PC-9 (cell line): ENCODE data around the gene ACVR1. TPM values are rescaled to one million over a fixed set of nuclear protein-coding genes. Genes with fewer than 3 reads are reported as not detected.

Experiments used
- BruUV-seq: library from RNA; stranded (reverse); fragments of 400-500 nt; replicated peaks from 2 replicates; lab custom pipeline; 2021; lab: Mats Ljungman, UMichigan
- CTCF ChIA-PET: fragments of 300-600 bp; sonication (Branson Sonifier 250); formaldehyde crosslinking; loops from one replicate; lab custom pipeline; 2022; ENCODE audit warnings: antibody characterized with exemption; lab: Charles Lee
- POLR2A ChIA-PET: fragments of 300-600 bp; sonication (Branson Sonifier 250); formaldehyde crosslinking; loops from one replicate; lab custom pipeline; 2022; ENCODE audit warnings: antibody characterized with exemption; ENCODE audit not compliant: unreplicated experiment; lab: Charles Lee
- DNase-seq, 2 experiments: peaks; one replicate each; pipeline versions ENCODE4 v3.0.0 to v3.0.0-alpha.2; 2015 to 2022; ENCODE audit warnings: mixed read lengths in 1 of 2
- H2AFZ ChIP-seq: fragments of 200-600 bp; sonication (generic); 2 replicates; pipeline ENCODE4 v1.8.1; 2017; ENCODE audit warnings: antibody characterized with exemption
- H3F3A ChIP-seq: fragments of 200-600 bp; sonication (generic); 2 replicates; pipeline ENCODE4 v1.8.1; 2017; ENCODE audit warnings: antibody characterized with exemption, mild to moderate bottlenecking, low read depth; ENCODE audit not compliant: insufficient read depth
- H3K27ac ChIP-seq: fragments of 200-600 bp; sonication (generic); 2 replicates; pipeline ENCODE4 v1.6.1; 2016; ENCODE audit warnings: mixed run types
- H3K27me3 ChIP-seq: fragments of 200-600 bp; sonication (generic); 2 replicates; pipeline ENCODE4 v1.6.1; 2016; ENCODE audit warnings: low read depth, mixed run types; ENCODE audit not compliant: insufficient read depth
- H3K36me3 ChIP-seq: fragments of 200-600 bp; sonication (generic); 2 replicates; pipeline ENCODE4 v1.6.1; 2016; ENCODE audit warnings: low read depth, mixed run types
- H3K4me1 ChIP-seq: fragments of 200-600 bp; sonication (generic); replicated peaks from 2 replicates; pipeline ENCODE4 v1.6.1; 2016; ENCODE audit warnings: mixed run types; ENCODE audit not compliant: insufficient read depth
- H3K4me2 ChIP-seq: fragments of 200-600 bp; sonication (generic); 2 replicates; pipeline ENCODE4 v1.6.1; 2017; ENCODE audit warnings: mixed run types
- H3K4me3 ChIP-seq: fragments of 200-600 bp; sonication (generic); 2 replicates; pipeline ENCODE4 v1.6.1; 2016; ENCODE audit warnings: mixed run types
- H3K79me2 ChIP-seq: fragments of 200-600 bp; sonication (generic); 2 replicates; pipeline ENCODE4 v1.6.1; 2017; ENCODE audit warnings: low read depth, mixed run types
- H3K9me2 ChIP-seq: fragments of 200-600 bp; sonication (generic); 2 replicates; pipeline ENCODE4 v1.8.1; 2017; ENCODE audit warnings: mild to moderate bottlenecking; ENCODE audit not compliant: insufficient read depth
- H3K9me3 ChIP-seq: fragments of 200-600 bp; sonication (generic); 2 replicates; pipeline ENCODE4 v1.8.1; 2016; ENCODE audit warnings: low read depth; ENCODE audit not compliant: insufficient read depth
- H4K20me1 ChIP-seq: fragments of 200-600 bp; sonication (generic); 2 replicates; pipeline ENCODE4 v1.8.1; 2017; ENCODE audit not compliant: insufficient read depth
- EZH2 ChIP-seq: fragments of 200-600 bp; sonication (generic); IDR thresholded peaks from 2 replicates; pipeline ENCODE4 v1.8.0; 2017; ENCODE audit warnings: antibody characterized with exemption, low read depth
- intact Hi-C: fragments of 100-400 bp; cut with micrococcal nuclease; formaldehyde crosslinking; loops from one replicate; pipeline ENCODE4 v1.10.0; 2022; ENCODE audit not compliant: unreplicated experiment
- total RNA-seq: library from RNA; stranded (reverse); gene quantifications from 2 replicates; pipeline ENCODE4 v1.2.3, GENCODE V29; 2021
- TF ChIP-seq, protein P1 (sequence below): fragments of 200-600 bp; sonication (generic); conservative IDR thresholded peaks from 2 replicates; pipeline ENCODE4 v1.6.1; 2017; ENCODE audit warnings: mixed run types, antibody characterized with exemption, mild to moderate bottlenecking, moderate library complexity

Gene ACVR1
- total RNA-seq, 1 experiment from 2014 or later: 8.9 TPM

DNA sequence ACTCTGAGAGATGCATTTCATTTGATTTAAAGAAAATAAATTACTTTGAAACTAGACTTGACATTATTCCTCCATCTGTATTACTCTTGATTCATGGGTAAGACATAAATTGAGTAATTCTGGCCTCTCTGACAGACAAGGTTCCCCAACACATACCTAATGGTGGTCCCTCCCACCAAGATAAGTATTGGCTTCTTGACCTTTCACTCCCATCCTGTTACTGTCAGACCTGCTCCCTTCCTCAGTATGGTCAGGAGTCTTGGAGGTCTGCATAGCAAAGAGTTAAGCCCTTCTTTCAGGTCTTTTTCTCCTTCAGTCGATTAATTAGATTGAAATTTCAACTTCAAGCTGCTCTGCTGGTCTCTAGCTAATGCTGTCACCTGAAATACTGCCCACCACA lies 42.2 kb upstream of the ACVR1 start:
- BruUV-seq: no TSS peak
- Histone ChIP-seq H4K20me1 (no peaks in the 10 kb centered on the region), H3K4me3 (no peak overlapping the region), H3K4me1 (no peaks in the 10 kb centered on the region), H3K9me2 (no peaks in the 10 kb centered on the region), H3F3A (no peaks in the 10 kb centered on the region), H3K27ac (no peak overlapping the region), H3K4me2 (no peak overlapping the region), H3K79me2 (no peaks in the 10 kb centered on the region), H3K9me3 (no peaks in the 10 kb centered on the region), H2AFZ (no peak overlapping the region), H3K27me3 (no peaks in the 10 kb centered on the region), H3K36me3 (no peaks in the 10 kb centered on the region)
- DNase-seq: no peak
- POLR2A ChIA-PET: no interaction called here
- TF ChIP-seq, protein P1, sequence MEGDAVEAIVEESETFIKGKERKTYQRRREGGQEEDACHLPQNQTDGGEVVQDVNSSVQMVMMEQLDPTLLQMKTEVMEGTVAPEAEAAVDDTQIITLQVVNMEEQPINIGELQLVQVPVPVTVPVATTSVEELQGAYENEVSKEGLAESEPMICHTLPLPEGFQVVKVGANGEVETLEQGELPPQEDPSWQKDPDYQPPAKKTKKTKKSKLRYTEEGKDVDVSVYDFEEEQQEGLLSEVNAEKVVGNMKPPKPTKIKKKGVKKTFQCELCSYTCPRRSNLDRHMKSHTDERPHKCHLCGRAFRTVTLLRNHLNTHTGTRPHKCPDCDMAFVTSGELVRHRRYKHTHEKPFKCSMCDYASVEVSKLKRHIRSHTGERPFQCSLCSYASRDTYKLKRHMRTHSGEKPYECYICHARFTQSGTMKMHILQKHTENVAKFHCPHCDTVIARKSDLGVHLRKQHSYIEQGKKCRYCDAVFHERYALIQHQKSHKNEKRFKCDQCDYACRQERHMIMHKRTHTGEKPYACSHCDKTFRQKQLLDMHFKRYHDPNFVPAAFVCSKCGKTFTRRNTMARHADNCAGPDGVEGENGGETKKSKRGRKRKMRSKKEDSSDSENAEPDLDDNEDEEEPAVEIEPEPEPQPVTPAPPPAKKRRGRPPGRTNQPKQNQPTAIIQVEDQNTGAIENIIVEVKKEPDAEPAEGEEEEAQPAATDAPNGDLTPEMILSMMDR: no peak
- intact Hi-C loops: no loop called here
- CTCF ChIA-PET: no interaction called here

DNA sequence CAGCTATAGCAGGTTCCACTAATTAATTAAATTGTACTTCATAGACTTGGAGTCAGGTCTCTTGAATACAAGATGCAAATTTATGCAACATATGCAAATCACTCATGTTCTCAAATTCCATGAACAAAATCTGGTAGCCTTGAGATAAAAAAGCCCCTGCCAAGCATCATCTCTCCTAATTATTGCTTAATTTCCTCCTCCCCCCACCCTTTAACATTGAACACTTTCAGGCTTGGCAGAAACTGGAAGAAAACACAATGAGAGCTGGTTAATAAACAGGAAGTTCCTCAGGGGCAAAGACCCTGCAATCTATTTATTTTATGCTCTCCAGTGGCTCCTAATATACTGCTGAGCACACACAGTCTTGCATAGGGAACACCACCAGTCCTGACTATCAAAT lies 35.6 kb upstream of the ACVR1 start:
- Histone ChIP-seq H3K27me3 (no peaks in the 10 kb centered on the region), H3F3A (no peaks in the 10 kb centered on the region), H3K79me2 (no peaks in the 10 kb centered on the region), H3K4me2 (no peak overlapping the region), H3K4me3 (no peak overlapping the region), H3K9me2 (no peaks in the 10 kb centered on the region), H3K36me3 (no peaks in the 10 kb centered on the region), H3K4me1 (no peaks in the 10 kb centered on the region), H3K9me3 (no peaks in the 10 kb centered on the region), H2AFZ (no peak overlapping the region), H4K20me1 (no peaks in the 10 kb centered on the region), H3K27ac (no peak overlapping the region)
- ChIA-PET CTCF (no interaction called here), POLR2A (no interaction called here)
- no peak for TF ChIP-seq EZH2
- TF ChIP-seq, protein P1: no peak
- BruUV-seq: no TSS peak
- intact Hi-C loops: no loop called here
- no peak for DNase-seq

DNA sequence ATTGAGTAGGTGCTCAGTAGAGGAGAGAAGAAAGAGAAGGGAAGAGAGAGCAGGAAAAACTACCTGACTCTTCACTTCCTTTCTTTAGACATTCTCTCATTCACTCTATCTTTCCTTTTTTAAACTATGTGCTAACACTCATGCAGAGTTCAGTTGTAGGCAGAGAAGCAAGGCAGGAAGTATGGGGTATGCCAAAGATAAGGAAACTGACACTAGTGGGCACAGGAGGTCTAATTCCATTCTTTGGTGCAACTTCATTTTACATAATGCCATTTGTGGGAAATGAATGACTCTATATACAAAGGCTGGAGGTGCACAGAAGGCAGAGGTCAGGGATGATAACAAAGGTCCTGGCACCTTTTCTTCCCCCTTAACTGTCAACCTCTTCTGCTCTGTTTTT lies 35.1 kb upstream of the ACVR1 start:
- H3K9me2 ChIP-seq: no peaks in the 10 kb centered on the region
- H3K4me1 ChIP-seq: no peaks in the 10 kb centered on the region
- DNase-seq: no peak
- H3K4me2 ChIP-seq: no peak overlapping the region
- no peak overlapping the region for H2AFZ ChIP-seq
- H3K36me3 ChIP-seq: no peaks in the 10 kb centered on the region
- ChIA-PET CTCF (no interaction called here), POLR2A (no interaction called here)
- H3K27ac ChIP-seq: no peak overlapping the region
- no peaks in the 10 kb centered on the region for H4K20me1 ChIP-seq
- no peaks in the 10 kb centered on the region for H3K27me3 ChIP-seq
- TF ChIP-seq, protein P1: no peak
- intact Hi-C loops: no loop called here
- no peak overlapping the region for H3K4me3 ChIP-seq
- no TSS peak for BruUV-seq
- H3K79me2 ChIP-seq: no peaks in the 10 kb centered on the region
- H3F3A ChIP-seq: no peaks in the 10 kb centered on the region
- no peaks in the 10 kb centered on the region for H3K9me3 ChIP-seq
